ENCODE measurements around the gene RXFP2.

Gene RXFP2, protein sequence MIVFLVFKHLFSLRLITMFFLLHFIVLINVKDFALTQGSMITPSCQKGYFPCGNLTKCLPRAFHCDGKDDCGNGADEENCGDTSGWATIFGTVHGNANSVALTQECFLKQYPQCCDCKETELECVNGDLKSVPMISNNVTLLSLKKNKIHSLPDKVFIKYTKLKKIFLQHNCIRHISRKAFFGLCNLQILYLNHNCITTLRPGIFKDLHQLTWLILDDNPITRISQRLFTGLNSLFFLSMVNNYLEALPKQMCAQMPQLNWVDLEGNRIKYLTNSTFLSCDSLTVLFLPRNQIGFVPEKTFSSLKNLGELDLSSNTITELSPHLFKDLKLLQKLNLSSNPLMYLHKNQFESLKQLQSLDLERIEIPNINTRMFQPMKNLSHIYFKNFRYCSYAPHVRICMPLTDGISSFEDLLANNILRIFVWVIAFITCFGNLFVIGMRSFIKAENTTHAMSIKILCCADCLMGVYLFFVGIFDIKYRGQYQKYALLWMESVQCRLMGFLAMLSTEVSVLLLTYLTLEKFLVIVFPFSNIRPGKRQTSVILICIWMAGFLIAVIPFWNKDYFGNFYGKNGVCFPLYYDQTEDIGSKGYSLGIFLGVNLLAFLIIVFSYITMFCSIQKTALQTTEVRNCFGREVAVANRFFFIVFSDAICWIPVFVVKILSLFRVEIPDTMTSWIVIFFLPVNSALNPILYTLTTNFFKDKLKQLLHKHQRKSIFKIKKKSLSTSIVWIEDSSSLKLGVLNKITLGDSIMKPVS

DNA sequence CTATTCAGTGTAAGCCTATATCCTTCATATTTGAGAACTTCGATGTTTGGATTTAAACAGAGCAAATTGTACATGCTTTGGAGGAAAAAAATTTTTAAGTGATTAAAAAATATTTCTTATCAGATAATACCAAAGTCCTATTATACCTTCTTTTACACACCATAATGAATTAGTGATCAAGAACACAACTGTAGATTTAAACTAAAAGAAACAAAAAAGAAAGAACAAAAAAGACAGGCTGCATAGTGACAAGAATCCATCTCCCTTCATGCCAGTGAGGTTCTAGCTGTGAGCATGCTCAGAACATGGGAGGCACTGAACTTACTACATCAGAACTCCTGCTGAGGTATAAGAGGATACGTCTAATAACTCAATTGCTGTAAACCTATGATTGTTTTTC lies at the start of gene RXFP2:
TSS of gene RXFP2 (plus strand) at position 301 of the 400 bp plus-strand sequence. CDS start at position 388, 87 bp downstream.
- DNase-seq (ENCODE audit: low read depth) = no peak

DNA sequence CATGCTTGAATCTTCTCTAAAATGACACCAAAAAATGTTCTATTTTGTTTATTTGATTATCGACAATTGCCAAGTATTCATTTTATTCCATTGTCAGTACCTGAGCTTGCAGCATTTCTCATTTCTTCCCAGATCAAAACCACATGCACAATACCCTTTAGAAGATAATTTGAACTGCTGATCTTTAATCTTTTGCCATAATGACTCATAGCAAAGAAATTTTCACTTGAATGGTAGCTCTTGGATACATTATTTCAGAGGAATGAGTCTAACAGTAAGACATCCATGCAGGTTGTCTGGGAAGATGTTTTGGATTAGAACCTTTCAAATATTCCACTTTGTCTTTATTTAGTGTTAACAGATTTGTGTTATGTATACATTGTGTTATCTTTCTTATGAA lies 42.0 kb upstream of the RXFP2 start:
- DNase-seq (ENCODE audit: low read depth) = no peak

GRCh38 chr13:31699650-31700049 lies 39.7 kb upstream of the RXFP2 start:
- no peak for DNase-seq (ENCODE audit: low read depth)

- DNase-seq (ENCODE audit: low read depth) = no peak
Observed at GRCh38 chr13:31703780-31704179, 35.5 kb upstream of the RXFP2 start.

GRCh38 chr13:31706105-31706504 lies 33.2 kb upstream of the RXFP2 start:
- DNase-seq (ENCODE audit: low read depth) = no peak

DNA sequence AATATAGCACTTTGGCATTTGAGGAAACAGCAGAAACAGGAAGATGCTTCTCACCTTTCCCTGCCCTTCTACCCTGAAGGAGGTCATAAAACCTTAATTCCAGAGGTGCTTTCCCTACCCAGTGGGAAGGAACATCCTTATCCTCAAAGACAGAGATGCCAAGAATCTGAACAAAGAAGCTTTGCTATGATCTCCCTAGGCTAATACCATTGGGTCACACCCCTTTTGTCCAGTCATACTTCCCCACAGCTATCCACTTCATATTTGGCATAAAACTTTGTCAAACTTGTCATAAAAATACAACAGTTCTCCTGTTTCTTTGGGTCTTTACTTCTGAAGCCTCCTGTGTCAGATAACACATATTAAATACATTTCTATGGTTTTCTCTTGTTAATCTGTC lies 21.7 kb upstream of the RXFP2 start:
- no peak for DNase-seq (ENCODE audit: low read depth)

DNA sequence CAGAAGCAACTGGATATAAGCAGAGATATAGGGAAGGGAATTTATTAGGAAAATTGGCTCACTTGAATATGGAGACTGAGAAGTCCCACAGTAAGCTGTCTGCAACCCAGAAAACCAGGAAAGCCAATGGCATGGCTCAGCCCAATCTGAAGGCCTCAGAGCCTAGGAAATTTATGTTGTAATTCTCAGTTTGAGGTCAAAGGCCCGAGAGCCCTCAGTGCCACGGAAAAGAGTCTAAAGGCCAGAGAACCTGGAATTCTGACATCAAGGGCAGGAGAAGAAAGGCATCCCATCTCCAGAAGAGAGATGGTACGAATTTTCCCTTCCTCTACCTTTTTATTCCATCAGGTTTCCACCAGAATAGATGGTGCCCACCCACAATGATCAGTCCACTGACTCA lies 20.1 kb upstream of the RXFP2 start:
- DNase-seq (ENCODE audit: low read depth) = no peak

GRCh38 chr13:31722673-31723072 lies 16.7 kb upstream of the RXFP2 start:
- DNase-seq (ENCODE audit: low read depth) = no peak

DNA sequence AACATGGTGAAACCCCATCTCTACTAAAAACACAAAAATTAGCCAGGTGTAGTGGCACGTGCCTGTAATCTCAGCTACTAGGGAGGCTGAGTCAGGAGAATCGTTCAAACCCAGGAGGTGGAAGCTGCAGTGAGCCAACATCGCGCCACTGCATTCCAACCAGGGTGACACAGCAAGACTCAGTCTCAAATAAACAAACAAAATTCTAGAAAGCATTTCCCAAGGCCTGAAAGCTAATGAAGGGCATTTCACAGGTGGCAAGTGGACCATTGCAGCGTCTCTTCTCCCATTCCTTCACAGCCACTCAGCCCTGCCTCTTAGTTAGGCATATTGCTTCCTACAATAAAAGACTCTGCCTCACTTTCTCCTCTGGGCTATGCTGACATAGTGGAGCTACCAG lies 13.5 kb upstream of the RXFP2 start:
- no peak for DNase-seq (ENCODE audit: low read depth)

- no peak for DNase-seq (ENCODE audit: low read depth)
Observed at GRCh38 chr13:31731921-31732320, 7.4 kb upstream of the RXFP2 start.

- no peak for DNase-seq (ENCODE audit: low read depth)
Observed at GRCh38 chr13:31733066-31733465, 6.3 kb upstream of the RXFP2 start.

GRCh38 chr13:31733647-31734046 lies 5.7 kb upstream of the RXFP2 start:
- DNase-seq (ENCODE audit: low read depth) = no peak

GRCh38 chr13:31742097-31742734 lies 2.9 kb downstream of the RXFP2 start:
- DNase-seq (ENCODE audit: low read depth) = peak; percentile 22

GRCh38 chr13:31747291-31747690 lies 8.0 kb downstream of the RXFP2 start:
- DNase-seq (ENCODE audit: low read depth) = no peak

GRCh38 chr13:31747966-31748365 lies 8.6 kb downstream of the RXFP2 start:
- DNase-seq (ENCODE audit: low read depth) = no peak

GRCh38 chr13:31749929-31750328 lies 10.6 kb downstream of the RXFP2 start:
- no peak for DNase-seq (ENCODE audit: low read depth)

GRCh38 chr13:31755211-31755610 lies 15.9 kb downstream of the RXFP2 start:
- DNase-seq (ENCODE audit: low read depth) = no peak

DNA sequence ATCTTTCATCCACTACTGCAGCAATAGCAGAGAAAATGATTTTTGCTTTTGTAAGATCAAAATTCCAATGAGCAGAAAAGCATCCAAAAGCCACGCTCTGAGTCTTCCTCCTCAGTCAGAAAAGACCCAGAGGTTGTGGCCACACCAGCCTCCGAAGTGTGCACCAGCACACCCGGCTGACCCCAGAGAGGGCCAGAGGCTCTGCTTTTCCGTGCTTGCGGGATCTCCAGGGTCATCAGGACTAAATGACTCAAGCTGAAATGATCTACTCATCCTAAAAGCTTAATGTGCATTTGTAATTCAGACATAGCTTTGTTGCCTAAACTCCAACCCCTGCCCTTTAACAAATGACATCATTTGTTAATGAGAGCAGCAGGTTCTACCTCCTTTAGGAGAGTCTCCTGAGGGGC lies 16.5 kb downstream of the RXFP2 start:
- DNase-seq (ENCODE audit: low read depth) = no peak

DNA sequence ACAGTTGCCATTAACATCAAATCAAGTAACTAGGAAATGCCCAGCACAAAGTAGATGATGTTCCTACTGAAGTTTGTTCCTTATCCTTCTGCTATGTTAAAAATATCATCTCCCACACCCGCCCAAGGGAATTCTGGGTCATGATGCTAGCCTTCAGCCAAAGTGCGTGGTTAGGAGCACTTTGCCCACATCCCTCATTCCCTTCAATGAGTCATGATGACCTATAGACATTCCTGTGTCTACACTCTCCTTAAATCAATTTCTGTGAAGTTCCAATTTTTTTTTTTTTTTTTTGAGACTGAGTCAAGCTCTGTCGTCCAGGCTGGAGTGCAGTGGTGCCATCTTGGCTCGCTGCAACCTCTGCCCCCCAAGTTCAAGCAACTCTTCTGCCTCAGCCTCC lies 17.0 kb downstream of the RXFP2 start:
- DNase-seq (ENCODE audit: low read depth) = no peak

DNA sequence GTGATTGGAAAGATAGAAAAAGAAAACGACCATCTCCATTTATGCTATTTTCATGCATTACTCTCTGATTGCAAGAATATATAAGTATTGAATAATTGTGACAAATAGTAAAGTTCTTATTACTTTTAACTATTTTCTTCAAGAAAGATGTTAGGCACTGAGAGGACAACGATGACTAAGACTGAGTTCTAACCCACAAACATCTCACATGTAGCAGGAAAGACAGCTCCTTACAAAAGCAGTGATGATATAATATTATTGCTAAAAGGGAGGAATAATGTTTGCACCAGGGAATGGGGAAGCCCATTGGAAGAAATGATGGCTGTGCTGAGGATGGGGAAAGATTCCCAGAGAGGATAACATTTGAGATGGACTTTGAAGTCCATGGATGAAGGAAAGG lies 22.6 kb downstream of the RXFP2 start:
- DNase-seq (ENCODE audit: low read depth) = no peak

DNA sequence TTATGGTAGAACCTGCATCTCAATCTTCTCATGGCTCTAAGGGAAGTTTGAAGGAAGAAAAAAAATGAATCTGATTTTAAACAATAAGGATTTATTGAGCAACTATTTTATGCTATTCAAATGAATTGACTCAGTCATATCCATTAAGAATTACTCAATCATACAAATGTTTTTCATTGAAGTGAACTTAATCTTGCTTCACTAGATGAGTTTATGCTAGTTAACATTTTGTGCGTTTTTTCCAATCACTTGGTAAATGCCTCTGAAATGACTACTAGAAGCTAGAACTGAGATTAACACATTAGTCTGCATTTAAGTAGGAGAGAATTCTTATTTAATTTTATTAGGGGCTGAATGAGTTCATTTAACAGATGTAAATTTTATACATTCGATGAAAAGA lies 25.2 kb downstream of the RXFP2 start:
- DNase-seq (ENCODE audit: low read depth) = no peak

DNA sequence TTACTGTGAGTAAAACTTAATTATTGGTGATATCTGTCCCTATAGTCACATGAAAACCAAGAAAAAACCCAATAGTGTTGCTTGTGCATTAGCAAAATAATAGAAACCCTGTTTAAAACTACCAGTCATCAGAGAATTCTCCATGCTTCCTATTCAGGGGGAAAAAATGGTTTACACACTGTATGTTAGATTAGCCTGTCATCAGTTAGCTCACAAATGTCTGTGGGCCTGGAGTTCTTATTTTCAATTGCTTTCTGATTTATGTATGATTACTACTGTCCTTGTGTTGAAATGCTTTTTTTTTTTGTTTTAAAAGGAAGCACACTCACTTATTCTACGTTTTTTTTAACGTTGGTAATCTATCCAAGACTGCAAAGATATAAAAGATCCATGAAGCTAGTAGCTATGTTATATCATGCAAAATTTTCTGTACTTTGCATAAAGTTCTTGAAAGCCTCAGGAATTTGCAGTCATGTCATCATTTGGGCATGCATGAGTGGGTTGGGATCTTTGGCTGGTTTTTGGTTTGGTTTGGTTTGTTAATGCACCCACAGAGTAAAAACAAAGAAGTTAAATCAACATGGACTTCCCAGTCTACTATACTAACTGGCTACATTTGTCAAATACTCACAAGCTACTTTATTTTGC lies 25.9 kb downstream of the RXFP2 start:
- no peak for DNase-seq (ENCODE audit: low read depth)

All from stimulated activated CD8-positive, alpha-beta memory T cell treated with anti-CD3 and anti-CD28 coated beads, Interleukin-7, amount 100 ng/mL, for 24 hours (primary cell).